PFSK-1 (cell line): Measurements from ENCODE around the gene RARB.

Experiments used
- FOXP2 ChIP-seq: optimal IDR thresholded peaks from 2 replicates; pipeline ENCODE3; 2011; ENCODE audit warnings: borderline replicate concordance, control low read depth, inconsistent platforms; ENCODE audit not compliant: insufficient read depth; ENCODE audit errors: extremely low read length, extremely low read depth
- POLR2AphosphoS5 ChIP-seq: IDR thresholded peaks from 2 replicates; pipeline ENCODE4 v1.6.1; 2012; ENCODE audit warnings: low read depth, mild to moderate bottlenecking, control low read depth, low read length, moderate library complexity
- SIN3A ChIP-seq: IDR thresholded peaks from 2 replicates; pipeline ENCODE4 v1.6.1; 2012; ENCODE audit warnings: mild to moderate bottlenecking, low read length, moderate library complexity, borderline replicate concordance; ENCODE audit not compliant: insufficient read depth
- TAF1 ChIP-seq: IDR thresholded peaks from 2 replicates; pipeline ENCODE4 v1.6.1; 2012; ENCODE audit warnings: low read length, control low read depth, borderline replicate concordance; ENCODE audit not compliant: insufficient read depth
- TF ChIP-seq, protein P1 (sequence below), 2 experiments: IDR thresholded peaks; 2 replicates each; pipeline versions ENCODE4 v1.6.1 to v1.8.0; 2011 to 2012; ENCODE audit warnings: low read depth in 2 of 2, low read length in 2 of 2, control low read depth in 1 of 2, inconsistent platforms in 1 of 2, mild to moderate bottlenecking in 1 of 2, moderate library complexity in 1 of 2; ENCODE audit not compliant: insufficient read depth in 1 of 2

RARB gene

GRCh38 chr3:25473246-25473645, 45.2 kb downstream of the RARB start:
- no peak for TF ChIP-seq TAF1
- no peak for TF ChIP-seq SIN3A
- no peak for TF ChIP-seq POLR2AphosphoS5
- no peak for TF ChIP-seq FOXP2
- TF ChIP-seq, protein P1, sequence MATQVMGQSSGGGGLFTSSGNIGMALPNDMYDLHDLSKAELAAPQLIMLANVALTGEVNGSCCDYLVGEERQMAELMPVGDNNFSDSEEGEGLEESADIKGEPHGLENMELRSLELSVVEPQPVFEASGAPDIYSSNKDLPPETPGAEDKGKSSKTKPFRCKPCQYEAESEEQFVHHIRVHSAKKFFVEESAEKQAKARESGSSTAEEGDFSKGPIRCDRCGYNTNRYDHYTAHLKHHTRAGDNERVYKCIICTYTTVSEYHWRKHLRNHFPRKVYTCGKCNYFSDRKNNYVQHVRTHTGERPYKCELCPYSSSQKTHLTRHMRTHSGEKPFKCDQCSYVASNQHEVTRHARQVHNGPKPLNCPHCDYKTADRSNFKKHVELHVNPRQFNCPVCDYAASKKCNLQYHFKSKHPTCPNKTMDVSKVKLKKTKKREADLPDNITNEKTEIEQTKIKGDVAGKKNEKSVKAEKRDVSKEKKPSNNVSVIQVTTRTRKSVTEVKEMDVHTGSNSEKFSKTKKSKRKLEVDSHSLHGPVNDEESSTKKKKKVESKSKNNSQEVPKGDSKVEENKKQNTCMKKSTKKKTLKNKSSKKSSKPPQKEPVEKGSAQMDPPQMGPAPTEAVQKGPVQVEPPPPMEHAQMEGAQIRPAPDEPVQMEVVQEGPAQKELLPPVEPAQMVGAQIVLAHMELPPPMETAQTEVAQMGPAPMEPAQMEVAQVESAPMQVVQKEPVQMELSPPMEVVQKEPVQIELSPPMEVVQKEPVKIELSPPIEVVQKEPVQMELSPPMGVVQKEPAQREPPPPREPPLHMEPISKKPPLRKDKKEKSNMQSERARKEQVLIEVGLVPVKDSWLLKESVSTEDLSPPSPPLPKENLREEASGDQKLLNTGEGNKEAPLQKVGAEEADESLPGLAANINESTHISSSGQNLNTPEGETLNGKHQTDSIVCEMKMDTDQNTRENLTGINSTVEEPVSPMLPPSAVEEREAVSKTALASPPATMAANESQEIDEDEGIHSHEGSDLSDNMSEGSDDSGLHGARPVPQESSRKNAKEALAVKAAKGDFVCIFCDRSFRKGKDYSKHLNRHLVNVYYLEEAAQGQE (IDR thresholded peaks at IDR 0.05; ENCODE audit: insufficient read depth in 1 of 2, low read depth in 2 of 2, low read length in 2 of 2): no peak

DNA sequence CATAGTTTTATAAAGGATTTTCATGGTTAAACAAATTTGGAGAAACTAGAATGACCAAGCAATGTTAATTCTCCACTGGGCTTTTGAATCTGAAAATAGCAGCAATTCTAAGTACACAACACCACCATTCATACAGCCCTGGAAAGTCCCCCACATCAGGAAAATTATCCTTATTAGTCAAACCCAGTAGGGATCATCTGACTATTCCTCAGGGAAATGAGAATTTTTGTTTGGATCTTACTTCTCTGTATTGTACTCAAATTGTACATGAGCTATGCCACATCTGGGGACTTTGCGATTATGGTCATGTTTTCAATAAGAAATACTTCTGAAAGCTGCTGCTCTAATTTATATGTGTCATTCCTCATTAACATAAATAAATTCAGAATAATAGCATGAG, 46.0 kb downstream of the RARB start:
- TF ChIP-seq TAF1 (no peak), FOXP2 (no peak), POLR2AphosphoS5 (no peak), SIN3A (no peak)
- TF ChIP-seq, protein P1 (IDR thresholded peaks at IDR 0.05; ENCODE audit: insufficient read depth in 1 of 2, low read depth in 2 of 2, low read length in 2 of 2): no peak

DNA sequence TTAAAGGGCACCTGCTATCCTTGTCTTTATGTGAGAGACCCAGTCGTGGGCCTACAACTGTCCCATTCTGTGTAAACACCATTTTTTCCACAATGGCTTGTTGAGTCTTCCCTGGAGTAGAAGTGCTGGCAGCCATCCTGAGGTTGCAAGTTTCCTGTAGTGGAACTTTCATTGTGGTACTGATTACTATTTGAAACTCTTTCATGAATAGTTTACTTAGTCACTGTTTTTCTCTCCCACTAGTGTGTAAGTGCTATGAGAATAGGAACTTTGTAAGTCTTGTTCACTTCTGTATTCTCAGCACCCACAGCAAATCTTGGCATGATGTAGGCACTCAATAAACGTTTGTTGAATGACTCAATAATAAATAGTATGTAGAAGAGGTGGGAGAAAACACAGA, 48.6 kb downstream of the RARB start:
- TF ChIP-seq, protein P1 (IDR thresholded peaks at IDR 0.05; ENCODE audit: insufficient read depth in 1 of 2, low read depth in 2 of 2, low read length in 2 of 2): no peak
- TF ChIP-seq FOXP2: no peak
- no peak for TF ChIP-seq POLR2AphosphoS5
- no peak for TF ChIP-seq SIN3A
- no peak for TF ChIP-seq TAF1

- TF ChIP-seq TAF1 (no peak), SIN3A (no peak), POLR2AphosphoS5 (no peak), FOXP2 (no peak)
- TF ChIP-seq, protein P1 (IDR thresholded peaks at IDR 0.05; ENCODE audit: insufficient read depth in 1 of 2, low read depth in 2 of 2, low read length in 2 of 2): no peak
Observed at GRCh38 chr3:25478211-25478757, 50.2 kb downstream of the RARB start.
